HepG2 (cell line): Measurements from ENCODE around the gene LSM2. TPM values are rescaled to one million over a fixed set of nuclear protein-coding genes. Genes with fewer than 3 reads are reported as not detected.

Source experiments
- CREB3 ChIP-seq: sonication (generic); formaldehyde crosslinking; IDR thresholded peaks from 2 replicates; pipeline ENCODE4 v1.5.0; 2020; ENCODE audit warnings: missing genetic modification reagents
- FOXP4 ChIP-seq: sonication (generic); formaldehyde crosslinking; IDR thresholded peaks from 2 replicates; pipeline ENCODE4 v1.4.0; 2020; ENCODE audit warnings: missing genetic modification reagents
- GABPA ChIP-seq, 2 experiments: IDR thresholded peaks; 2 replicates each; pipeline ENCODE4 v1.6.1; 2011 to 2016; ENCODE audit warnings: low read depth in 2 of 2, low read length in 1 of 2, missing biosample characterization in 1 of 2, missing genetic modification characterization in 1 of 2
- GMEB2 ChIP-seq: IDR thresholded peaks from 2 replicates; pipeline ENCODE4 v1.6.1; 2016; ENCODE audit warnings: missing biosample characterization, missing genetic modification reagents, low read depth
- HOXA5 ChIP-seq: sonication (generic); formaldehyde crosslinking; IDR thresholded peaks from 2 replicates; pipeline ENCODE4 v1.4.0; 2020; ENCODE audit warnings: missing genetic modification reagents
- PATZ1 ChIP-seq: sonication (generic); formaldehyde crosslinking; IDR thresholded peaks from 2 replicates; pipeline ENCODE4 v1.4.0; 2020; ENCODE audit warnings: missing genetic modification reagents
- PRDM10 ChIP-seq: sonication (generic); formaldehyde crosslinking; IDR thresholded peaks from 2 replicates; pipeline ENCODE4 v1.4.0; 2020; ENCODE audit warnings: low read depth, missing genetic modification reagents
- TMF1 ChIP-seq: sonication (generic); formaldehyde crosslinking; IDR thresholded peaks from 2 replicates; pipeline ENCODE4 v1.8.1; 2022; ENCODE audit warnings: low read depth, missing genetic modification reagents
- U2AF2 ChIP-seq: fragments of 200-400 bp; formaldehyde crosslinking; IDR thresholded peaks from 2 replicates; pipeline ENCODE4 v1.6.1; 2017; ENCODE audit warnings: low read depth, mild to moderate bottlenecking, low read length
- UBTF ChIP-seq: sonication (generic); formaldehyde crosslinking; IDR thresholded peaks from 2 replicates; pipeline ENCODE4 v1.4.0; 2020; ENCODE audit warnings: mild to moderate bottlenecking, missing genetic modification reagents
- ZNF281 ChIP-seq: sonication (generic); formaldehyde crosslinking; IDR thresholded peaks from 2 replicates; pipeline ENCODE4 v1.4.0; 2020; ENCODE audit warnings: missing genetic modification reagents, borderline replicate concordance
- ZNF709 ChIP-seq: sonication (generic); formaldehyde crosslinking; IDR thresholded peaks from 2 replicates; pipeline ENCODE4 v1.5.0; 2020; ENCODE audit warnings: mild to moderate bottlenecking, missing genetic modification reagents
- polyA plus RNA-seq, 8 experiments: library from polyadenylated mRNA; depleted of rRNA in 3 of 8; stranded (reverse) in 7 of 8; unstranded in 1 of 8; fragments of >200 nt; fragmentation: Illumina TruSeq in 4 of 8; extraction: Trizol in 4 of 8; gene quantifications; 2 replicates each; pipeline versions ENCODE4 v1.2.1 to v1.2.3, GENCODE V29; 2011 to 2016; ENCODE audit warnings: low read depth in 4 of 8, missing spikeins in 1 of 8, mixed read lengths in 1 of 8; ENCODE audit not compliant: insufficient read depth in 1 of 8
- total RNA-seq, 5 experiments: library from RNA; depleted of rRNA; stranded (reverse); fragments of >200 nt; fragmentation: Illumina TruSeq; extraction: Trizol; gene quantifications; 2 replicates each; pipeline ENCODE4 v1.2.3, GENCODE V29; 2016; ENCODE audit warnings: low read depth in 1 of 5

Gene LSM2
- total and polyA plus RNA-seq, 2 of the 13 experiments (the other 11 are each of a cell fraction or from before 2014, with no cell fraction given), result 69.4 to 90.5 TPM

- TF ChIP-seq ZNF281 (CRISPR knock-in tag) (peak; percentile 26; the same call in 1 of the 2 replicates), FOXP4 (0 out of 2 replicates have a peak, but pooled peaks have one; percentile 12), CREB3 (CRISPR knock-in tag) (no peak), PATZ1 (peak; percentile 43; the same call in 1 of the 2 replicates), ZNF709 (CRISPR knock-in tag) (no peak), HOXA5 (CRISPR knock-in tag) (0 out of 2 replicates have a peak, but pooled peaks have one; percentile 13), GABPA (IDR thresholded peaks at IDR 0.05; ENCODE audit: low read depth, low read length) (no peak), GABPA (CRISPR knock-in tag; IDR thresholded peaks at IDR 0.05; ENCODE audit: low read depth) (no peak), UBTF (CRISPR knock-in tag) (peak; percentile 21; the same call in 1 of the 2 replicates), GMEB2 (CRISPR knock-in tag) (no peak), U2AF2 (no peak), PRDM10 (CRISPR knock-in tag) (peak; percentile 71; the same call in 1 of the 2 replicates), TMF1 (no peak)
Measured at GRCh38 chr6:31814677-31815024, 7.9 kb upstream of the LSM2 start (continued).
